ENCODE measurements around the gene PGLYRP2.

Gene PGLYRP2

DNA sequence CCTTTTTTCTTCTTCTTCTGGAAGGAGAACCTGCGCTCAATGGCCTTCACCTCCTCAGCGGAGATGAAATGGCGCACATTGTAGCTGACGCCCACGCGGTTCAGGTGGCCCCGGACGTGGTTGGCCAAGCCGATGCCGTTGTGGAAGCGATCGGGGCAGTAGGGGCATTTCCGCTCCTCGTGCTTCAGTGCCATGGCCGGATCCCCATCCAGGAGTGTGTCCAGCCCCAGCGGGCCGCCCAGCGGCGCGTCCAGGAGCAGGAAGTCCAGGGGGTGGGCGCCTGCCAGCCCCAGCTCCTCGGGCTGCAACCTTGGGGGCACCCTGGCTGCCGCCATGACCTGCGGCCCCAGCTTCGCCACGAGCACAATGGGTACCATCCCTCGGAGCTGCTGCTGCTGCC lies 40.7 kb downstream of the PGLYRP2 start:
- no peak for DNase-seq

GRCh38 chr19:15438124-15438496 lies 41.2 kb downstream of the PGLYRP2 start:
- no peak for DNase-seq

GRCh38 chr19:15437355-15438123 lies 41.8 kb downstream of the PGLYRP2 start:
- no peak for DNase-seq

DNA sequence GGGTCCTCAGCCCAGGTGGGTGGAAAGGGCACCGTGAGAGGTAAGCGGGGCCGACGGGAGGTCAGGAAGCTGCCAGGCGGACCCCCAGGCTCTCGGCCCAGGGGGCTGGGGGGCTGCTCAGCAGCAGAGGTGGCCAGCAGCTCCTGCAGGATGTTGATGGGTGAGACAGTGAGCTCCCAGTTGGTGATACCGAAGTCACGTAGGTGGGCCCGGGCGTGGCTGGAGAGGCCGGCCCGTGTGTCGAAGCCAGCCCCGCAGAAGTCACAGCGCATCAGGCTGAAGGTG lies 42.5 kb downstream of the PGLYRP2 start:
- DNase-seq: no peak

- no peak for DNase-seq
These were observed 43.1 kb downstream of the PGLYRP2 start for GRCh38 chr19:15436012-15436825.

DNA sequence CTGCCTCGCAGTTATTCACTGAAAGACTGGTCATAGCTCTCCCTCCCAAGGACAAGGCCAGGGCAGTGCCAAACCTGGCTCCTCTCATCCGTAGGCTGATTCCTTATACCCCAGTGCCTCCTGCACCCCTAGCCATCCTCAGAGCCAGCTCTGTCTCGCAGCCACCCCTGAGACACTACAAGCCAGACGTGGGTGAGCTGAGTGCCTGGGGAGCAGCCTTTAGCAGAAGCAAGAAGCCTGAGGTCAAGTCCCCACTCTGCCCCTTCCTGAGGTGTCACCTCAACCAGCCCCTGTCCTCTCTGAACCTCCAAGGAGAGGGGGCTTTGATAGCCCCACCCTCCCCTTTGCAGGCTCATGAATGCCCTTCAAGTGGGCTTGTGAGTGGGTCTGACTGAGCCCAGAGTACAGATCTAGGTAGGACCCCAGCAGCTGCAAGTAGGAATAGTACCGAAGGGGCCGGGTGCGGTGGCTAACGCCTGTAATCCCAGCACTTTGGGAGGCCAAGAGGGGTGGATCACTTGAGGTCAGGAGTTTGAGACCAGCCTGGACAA lies 45.7 kb downstream of the PGLYRP2 start:
- DNase-seq: no peak

GRCh38 chr19:15432629-15433518 lies 46.4 kb downstream of the PGLYRP2 start:
- peak; percentile 96 for DNase-seq

GRCh38 chr19:15432018-15432494 lies 47.2 kb downstream of the PGLYRP2 start:
- DNase-seq: no peak

DNA sequence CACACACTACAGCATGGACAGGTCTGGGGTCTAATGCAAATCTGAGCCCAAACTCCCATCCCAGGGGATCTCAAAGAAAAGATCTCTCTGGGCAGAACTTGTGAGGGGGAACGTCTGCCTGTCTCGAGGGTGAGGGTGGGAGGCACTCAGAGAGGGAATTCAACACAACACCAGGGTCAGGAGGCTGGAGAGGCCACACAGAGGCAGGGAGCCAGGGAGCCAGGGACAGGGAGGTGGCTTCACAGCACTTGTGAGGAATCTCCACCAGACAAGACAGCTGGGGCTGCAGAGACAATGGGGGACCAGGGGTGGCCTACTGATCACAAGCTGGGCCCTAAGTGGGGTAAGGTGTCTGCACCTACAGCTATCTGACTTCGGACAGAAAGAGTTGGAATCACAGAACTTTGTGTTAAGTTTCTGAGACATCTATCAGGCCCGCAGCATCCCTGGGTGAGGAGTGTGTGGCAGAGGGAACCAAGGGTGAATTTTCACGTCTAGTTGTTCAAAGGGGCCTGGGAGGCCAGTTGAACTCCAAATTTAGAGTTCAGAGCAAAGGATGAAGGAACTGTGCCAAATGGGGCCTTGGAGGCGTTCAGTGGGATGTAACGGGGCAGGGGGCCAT lies 47.8 kb downstream of the PGLYRP2 start:
- no peak for DNase-seq

DNA sequence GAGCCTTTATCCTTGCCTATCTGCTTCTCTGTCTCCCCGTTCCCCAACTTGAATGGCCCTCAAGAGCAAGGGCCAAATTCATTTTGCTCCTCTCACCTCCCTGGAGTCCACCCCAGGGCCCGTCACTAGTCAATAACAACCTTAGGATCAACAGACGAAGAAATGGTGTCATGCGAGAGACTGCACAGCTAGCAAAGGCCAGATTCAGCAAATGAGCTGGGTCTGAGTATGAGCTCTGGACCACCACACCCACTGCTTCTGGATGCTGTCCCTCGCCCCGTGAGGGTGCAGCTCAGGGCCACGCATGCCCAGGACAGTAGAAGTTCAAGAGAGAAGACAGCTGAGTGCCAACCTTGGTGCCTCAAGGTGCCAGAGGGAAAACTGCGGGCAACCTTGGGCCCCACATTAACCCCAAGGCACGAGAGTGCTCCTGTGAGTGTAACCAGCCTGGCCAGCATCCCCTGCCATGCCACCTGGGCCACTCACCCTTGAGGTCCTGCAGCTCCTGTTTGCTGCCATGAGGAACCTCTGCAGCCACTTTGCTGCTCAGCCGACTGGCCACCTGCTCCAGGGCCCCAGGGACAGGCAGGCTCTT lies 48.7 kb downstream of the PGLYRP2 start:
- no peak for DNase-seq

DNA sequence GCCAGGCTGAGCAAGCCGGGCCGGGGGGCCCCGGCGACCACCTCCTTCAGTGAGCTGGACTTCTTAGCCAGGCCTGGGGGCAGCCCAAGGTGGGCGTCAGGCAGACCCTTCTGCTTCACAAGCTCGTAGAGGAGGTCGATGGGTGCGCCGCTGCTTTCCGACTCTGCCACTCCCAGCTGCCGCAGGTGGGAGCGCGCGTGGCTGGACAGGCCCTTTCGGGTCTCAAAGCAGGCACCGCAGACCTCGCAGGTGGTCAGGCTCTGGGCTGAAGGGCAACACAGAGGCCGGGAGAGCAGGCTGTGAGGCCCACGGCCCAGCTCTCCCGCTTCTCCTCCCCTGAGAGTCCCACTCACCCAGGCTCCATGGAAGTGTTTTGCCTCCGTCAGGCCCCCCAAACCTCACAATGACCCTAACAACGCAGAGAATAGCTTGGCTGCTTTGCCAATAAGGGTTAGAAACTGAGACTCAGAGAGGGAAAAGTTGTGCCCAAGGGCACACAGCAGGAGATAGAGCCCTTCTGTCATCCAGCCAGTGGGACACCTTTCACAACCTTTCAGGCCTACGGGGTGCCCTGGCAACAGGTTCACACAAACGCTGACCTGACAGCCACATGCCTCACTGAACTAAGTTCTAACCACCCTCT lies 49.4 kb downstream of the PGLYRP2 start:
- DNase-seq: no peak

DNA sequence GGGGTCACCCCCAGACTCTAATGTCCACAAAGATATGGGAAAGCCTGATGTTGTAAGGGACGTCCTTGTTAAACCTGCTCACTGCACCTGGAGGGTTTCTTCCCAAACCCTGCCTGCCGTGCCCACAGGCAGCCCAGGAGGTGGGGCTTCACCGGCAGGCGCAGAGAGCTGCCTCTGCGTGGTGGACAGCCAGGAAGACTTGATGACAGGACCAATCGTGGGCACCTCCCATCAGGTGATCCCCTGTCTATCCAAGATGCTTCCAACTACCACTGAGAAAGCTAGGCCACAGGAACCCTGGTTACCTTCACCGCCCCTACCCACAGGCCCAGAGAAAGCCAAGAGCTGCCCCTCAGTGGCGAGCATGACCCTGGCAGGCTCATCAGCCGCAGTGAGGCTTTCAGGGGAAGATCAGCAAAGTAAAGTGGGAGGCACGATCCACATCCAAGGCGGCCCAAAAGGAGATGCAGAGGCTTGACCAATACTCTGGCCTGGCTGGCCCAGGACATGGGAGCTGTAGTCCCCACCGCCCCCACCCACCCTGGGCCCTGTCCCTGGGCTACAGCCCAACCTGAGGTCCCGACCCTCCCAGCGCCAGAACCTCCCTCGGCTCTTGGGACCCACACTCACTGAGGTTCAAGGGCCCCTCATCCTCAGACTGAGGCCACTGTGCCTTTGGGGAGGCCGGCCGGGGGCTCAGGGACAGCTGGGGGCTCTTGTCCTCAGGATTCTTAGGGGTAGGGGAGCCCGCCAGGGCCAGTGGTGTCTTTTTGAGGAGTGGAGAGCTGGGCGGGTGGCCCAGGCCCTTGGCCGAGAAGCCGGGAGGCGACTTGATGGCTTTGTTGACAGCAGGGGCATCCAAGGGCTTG lies 50.1 kb downstream of the PGLYRP2 start:
- DNase-seq: no peak

DNA sequence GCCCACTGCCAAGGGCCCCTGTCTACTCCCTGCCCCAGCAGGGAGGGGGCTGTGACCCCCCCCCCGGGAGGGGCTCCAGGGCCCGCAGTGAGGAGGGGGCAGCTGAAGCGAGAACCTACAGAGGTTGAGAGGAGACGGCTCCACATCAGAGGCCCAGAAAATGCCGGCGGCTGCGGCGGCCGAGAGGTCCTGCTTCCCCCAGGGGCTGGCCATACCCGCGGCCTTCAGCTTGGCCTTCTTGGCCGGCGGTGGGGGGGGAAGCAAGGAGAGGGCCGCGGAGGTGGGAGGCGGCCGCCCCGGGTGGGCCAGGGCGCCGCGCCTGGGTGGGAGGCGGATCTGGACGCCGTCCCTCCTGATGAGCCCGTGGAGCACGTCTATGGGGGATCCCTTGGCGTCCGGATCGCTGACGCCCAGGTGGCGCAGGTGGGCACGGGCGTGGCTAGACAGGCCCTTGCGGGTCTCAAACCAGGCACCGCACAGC lies 51.3 kb downstream of the PGLYRP2 start:
- no peak for DNase-seq

GRCh38 chr19:15427350-15427700 lies 52.0 kb downstream of the PGLYRP2 start:
- no peak for DNase-seq

DNA sequence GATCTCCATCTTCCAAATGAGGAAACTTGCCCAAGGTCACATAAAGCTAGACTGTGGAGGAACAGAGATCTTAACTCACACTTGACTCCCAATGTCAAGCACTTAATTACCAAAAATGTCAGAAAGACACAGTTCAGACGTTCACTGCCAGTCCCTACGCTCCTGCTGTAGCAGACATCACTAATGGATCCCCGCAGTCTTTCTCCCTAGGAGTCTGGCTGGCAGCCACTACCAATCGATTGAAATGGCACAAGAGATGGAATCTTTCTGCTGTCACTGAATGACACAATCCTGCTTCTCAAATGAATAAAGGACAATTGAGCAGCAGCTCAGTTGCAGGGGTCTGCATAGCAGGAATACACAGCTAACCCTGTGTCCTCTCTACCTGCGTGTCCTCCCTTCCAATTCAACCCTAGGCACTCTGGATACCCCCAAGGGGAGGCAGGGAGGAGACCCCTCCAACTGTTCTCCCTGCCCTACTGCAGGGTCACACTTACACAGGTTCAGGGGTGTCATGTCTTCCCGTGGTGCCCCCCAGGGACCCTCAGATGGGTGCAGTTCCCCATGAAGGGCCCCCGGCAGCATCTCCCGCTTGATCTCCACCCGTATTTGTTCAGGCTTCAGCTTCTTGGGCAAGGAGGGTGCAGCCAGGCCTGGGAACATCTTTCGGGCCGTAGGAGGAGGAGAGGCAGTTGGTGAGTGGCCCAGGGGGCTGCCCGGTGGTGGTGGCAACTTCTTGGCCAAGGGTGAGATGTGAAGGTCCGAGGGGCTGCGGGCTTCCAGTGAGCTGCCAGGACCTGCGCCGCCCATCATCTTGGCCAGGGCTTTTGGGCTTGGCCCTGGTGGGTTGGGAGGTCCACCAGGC lies 52.6 kb downstream of the PGLYRP2 start:
- DNase-seq: no peak

GRCh38 chr19:15425321-15425950 lies 53.9 kb downstream of the PGLYRP2 start:
- no peak for DNase-seq

DNA sequence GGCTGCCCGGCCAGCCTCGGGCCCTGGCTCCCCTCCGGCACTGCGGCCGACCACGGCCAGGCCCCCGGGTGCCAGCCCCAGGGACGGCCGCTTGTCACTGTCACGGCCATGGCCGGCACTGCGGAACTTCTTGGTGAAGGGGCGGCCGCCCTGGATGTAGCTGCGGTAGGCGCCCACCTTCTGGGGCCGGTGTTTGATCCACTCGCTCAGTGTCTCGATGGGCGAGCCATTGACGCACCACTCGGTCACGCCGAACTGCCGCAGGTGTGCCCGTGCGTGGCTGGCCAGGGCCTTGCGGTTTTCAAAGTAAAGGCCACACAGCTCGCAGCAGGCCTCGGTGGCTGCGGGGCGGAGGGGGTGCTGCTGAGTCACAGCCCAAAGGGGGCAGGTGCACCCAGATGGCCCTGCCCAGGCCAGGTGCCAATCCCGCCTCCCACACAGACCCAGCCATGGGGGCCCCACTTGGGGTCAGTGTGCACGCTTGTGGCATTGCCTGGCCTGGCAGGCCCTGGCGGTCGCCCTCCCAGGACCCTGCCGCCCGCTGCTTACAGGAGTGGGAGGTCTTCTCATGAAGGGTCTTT lies 54.5 kb downstream of the PGLYRP2 start:
- no peak for DNase-seq

- no peak for DNase-seq
These were observed 55.2 kb downstream of the PGLYRP2 start for GRCh38 chr19:15424121-15424520.

GRCh38 chr19:15423130-15423529 lies 56.2 kb downstream of the PGLYRP2 start:
- DNase-seq: no peak

Data from femur (tissue), 1 donor.